Endothelial cell of umbilical vein (primary cell): ENCODE measurements around the gene CHRND. TPM values are rescaled to one million over a fixed set of nuclear protein-coding genes. Genes with fewer than 3 reads are reported as not detected.

Experiments used
- BruUV-seq: library from RNA; stranded (reverse); fragments of 400-500 nt; replicated peaks from 2 replicates; lab custom pipeline; 2021; lab: Mats Ljungman, UMichigan
- CTCF ChIA-PET: fragments of 300-600, 350-600 bp; sonication (Branson Sonifier 250); formaldehyde crosslinking; loops from one replicate; lab custom pipeline; 2021; ENCODE audit warnings: antibody characterized with exemption, inconsistent platforms; lab: Charles Lee
- POLR2A ChIA-PET: fragments of 300-600, 350-600 bp; sonication (Branson Sonifier 250); formaldehyde crosslinking; loops from one replicate; lab custom pipeline; 2021; ENCODE audit warnings: antibody characterized with exemption, inconsistent platforms; lab: Charles Lee
- DNase-seq: peaks from one replicate; pipeline ENCODE4 v3.0.0-alpha.2; 2011; ENCODE audit warnings: low read depth, low spot score
- FAIRE-seq: peaks from 2 replicates; lab custom pipeline; 2011; peaks lifted over from hg19 to GRCh38; lab: Jason Lieb, UNC
- H2AFZ ChIP-seq: 2 replicates; pipeline ENCODE4 v1.6.0; 2012; ENCODE audit warnings: low read depth, low read length, control low read depth, inconsistent platforms
- H3K27ac ChIP-seq: 2 replicates; pipeline ENCODE4 v1.5.1; 2011; ENCODE audit warnings: low read depth, mild to moderate bottlenecking, control low read depth, low read length, moderate library complexity; ENCODE audit not compliant: insufficient read depth
- H3K27me3 ChIP-seq, 2 experiments: 2 replicates each; pipeline versions ENCODE4 v1.6.0 to v1.6.1; 2011; ENCODE audit warnings: low read length in 2 of 2, mixed read lengths in 1 of 2; ENCODE audit not compliant: control insufficient read depth in 2 of 2, insufficient read depth in 2 of 2
- H3K36me3 ChIP-seq, 2 experiments: 2 replicates in 1 of 2; 3 replicates in 1 of 2; pipeline ENCODE4 v1.5.1; 2011; ENCODE audit warnings: low read length in 2 of 2, mild to moderate bottlenecking in 1 of 2, moderate library complexity in 1 of 2; ENCODE audit not compliant: control insufficient read depth in 2 of 2, insufficient read depth in 2 of 2; ENCODE audit errors: extremely low read depth in 1 of 2
- H3K4me1 ChIP-seq: 3 replicates; pipeline ENCODE4 v1.5.1; 2011; ENCODE audit warnings: mild to moderate bottlenecking, low read length; ENCODE audit not compliant: control insufficient read depth, insufficient read depth; ENCODE audit errors: extremely low read depth
- H3K4me2 ChIP-seq: 2 replicates; pipeline ENCODE4 v1.6.1; 2011; ENCODE audit warnings: low read length, control low read depth, mixed read lengths; ENCODE audit not compliant: insufficient read depth
- H3K4me3 ChIP-seq, 3 experiments: fragments of 200-600 bp in 1 of 3; sonication (generic), shearing (Covaris generic) in 1 of 3; replicated peaks in 1 of 3; 2 replicates each; pipeline ENCODE4 v1.5.1; 2011 to 2016; ENCODE audit warnings: control low read depth in 3 of 3, low read length in 3 of 3, mild to moderate bottlenecking in 2 of 3, inconsistent platforms in 1 of 3, low read depth in 1 of 3, moderate library complexity in 1 of 3; ENCODE audit not compliant: insufficient read depth in 1 of 3
- H3K79me2 ChIP-seq: 2 replicates; pipeline ENCODE4 v1.6.0; 2012; ENCODE audit warnings: low read length, inconsistent platforms; ENCODE audit not compliant: control insufficient read depth, insufficient read depth
- H3K9ac ChIP-seq: replicated peaks from 2 replicates; pipeline ENCODE3; 2011; ENCODE audit warnings: low read length, control low read depth; ENCODE audit not compliant: insufficient read depth; ENCODE audit errors: extremely low read depth
- H3K9me1 ChIP-seq: replicated peaks from 3 replicates; pipeline ENCODE4 v1.6.0; 2011; ENCODE audit warnings: mild to moderate bottlenecking, low read length; ENCODE audit not compliant: control insufficient read depth, insufficient read depth; ENCODE audit errors: extremely low read depth
- H3K9me3 ChIP-seq: replicated peaks from 2 replicates; pipeline ENCODE4 v1.5.1; 2012; ENCODE audit warnings: low read length, inconsistent platforms; ENCODE audit not compliant: control insufficient read depth, insufficient read depth
- H4K20me1 ChIP-seq: replicated peaks from 2 replicates; pipeline ENCODE3; 2011; ENCODE audit warnings: mild to moderate bottlenecking, low read length; ENCODE audit not compliant: control insufficient read depth, insufficient read depth; ENCODE audit errors: extremely low read depth
- CTCF ChIP-seq, 2 donors: IDR thresholded peaks; 1 replicate in 1 of 2; 2 replicates in 1 of 2; pipeline ENCODE4 v1.5.1; 2011; ENCODE audit warnings: low read length in 2 of 2, mild to moderate bottlenecking in 2 of 2, moderate library complexity in 2 of 2, control low read depth in 1 of 2, inconsistent platforms in 1 of 2, low read depth in 1 of 2; ENCODE audit not compliant: insufficient read depth in 1 of 2; ENCODE audit errors: extremely low read depth in 1 of 2
- EZH2 ChIP-seq: IDR thresholded peaks from 2 replicates; pipeline ENCODE4 v1.6.1; 2012; ENCODE audit warnings: borderline replicate concordance, low read depth, mild to moderate bottlenecking, moderate library complexity, low read length, inconsistent platforms; ENCODE audit not compliant: severe bottlenecking
- FOS ChIP-seq: IDR thresholded peaks from 2 replicates; pipeline ENCODE4 v1.6.1; 2011; ENCODE audit warnings: mild to moderate bottlenecking, low read length, moderate library complexity, borderline replicate concordance; ENCODE audit not compliant: insufficient read depth
- GATA2 ChIP-seq: IDR thresholded peaks from 2 replicates; pipeline ENCODE4 v1.7.0; 2011; ENCODE audit warnings: low read depth, mild to moderate bottlenecking, moderate library complexity, mixed read lengths, low read length; ENCODE audit not compliant: insufficient read length, insufficient read depth
- JUN ChIP-seq: IDR thresholded peaks from 2 replicates; pipeline ENCODE4 v1.6.1; 2011; ENCODE audit warnings: borderline replicate concordance, low read depth; ENCODE audit not compliant: insufficient read length, insufficient read depth
- MAX ChIP-seq: IDR thresholded peaks from 2 replicates; pipeline ENCODE4 v1.6.1; 2011; ENCODE audit not compliant: insufficient read depth, insufficient read length
- MYC ChIP-seq: IDR thresholded peaks from one replicate; pipeline ENCODE4 v1.6.1; 2011; ENCODE audit warnings: mild to moderate bottlenecking, low read depth, low read length
- POLR2A ChIP-seq: IDR thresholded peaks from 2 replicates; pipeline ENCODE4 v1.6.1; 2012; ENCODE audit warnings: low read depth, mild to moderate bottlenecking, control low read depth, low read length
- POLR2AphosphoS5 ChIP-seq: IDR thresholded peaks from 2 replicates; pipeline ENCODE4 v1.6.1; 2012; ENCODE audit warnings: low read depth, mild to moderate bottlenecking, control low read depth, low read length, moderate library complexity; ENCODE audit not compliant: insufficient read depth
- dilution Hi-C: fragments of 300-500 bp; cut with MboI; formaldehyde crosslinking; loops from one replicate; pipeline ENCODE4 v1.15.0; 2019; ENCODE audit warnings: low sequenced_read_pairs; ENCODE audit not compliant: extremely low pct_ligation_motif_present
- intact Hi-C: fragments of 100-400 bp; cut with micrococcal nuclease; formaldehyde crosslinking; loops from one replicate; pipeline ENCODE4 v1.10.0; 2022
- polyA plus RNA-seq, 4 experiments: library from polyadenylated mRNA; depleted of rRNA in 3 of 4; stranded (reverse) in 3 of 4; unstranded in 1 of 4; fragments of >200 nt; gene quantifications; 2 replicates each; pipeline versions ENCODE4 v1.2.1 to v1.2.3, GENCODE V29; 2011 to 2012; ENCODE audit warnings: missing spikeins in 1 of 4
- total RNA-seq: library from RNA; stranded (reverse); gene quantifications from 2 replicates; pipeline ENCODE4 v1.2.3, GENCODE V29; 2021

CHRND gene
- total and polyA plus RNA-seq, 2 donors (not counting 3 experiments of a cell fraction or from before 2014, with no cell fraction given), result not detected

GRCh38 chr2:232550354-232551249 is 24.6 kb downstream of the CHRND start, which contains the start of the genes EIF4E2 and TIGD1:
TSS of gene EIF4E2 (plus strand) at chr2:232550689. CDS start at chr2:232550725, 36 bp downstream.
TSS of gene TIGD1 (minus strand) at chr2:232550557. CDS start at chr2:232549882, 675 bp downstream.
- Histone ChIP-seq H3K9ac (peak within 1 kb of the TSS; percentile 91), H3K9me3 (no peaks in the 10 kb centered on the region), H3K4me2 (peak within 1 kb of the TSS; percentile 91), H3K4me3 (peak within 1 kb of the TSS; percentile 71 to 94 (median 79)), H3K36me3 (peaks cover 0 to 3% of the 10 kb centered on the region in 2 experiments), H3K4me1 (peaks cover 6% of the 10 kb centered on the region), H2AFZ (peak within 1 kb of the TSS; percentile 97), H3K27ac (peak within 1 kb of the TSS; percentile 87), H4K20me1 (no peaks in the 10 kb centered on the region), H3K79me2 (peaks cover 53% of the 10 kb centered on the region), H3K27me3 (no peaks in the 10 kb centered on the region), H3K9me1 (no peaks in the 10 kb centered on the region)
- intact Hi-C loops, result loop anchor here (2.0 kb wide), 1 partner anchor 26 kb away; no protein-coding TSS in a partner anchor
- FAIRE-seq, result peak; percentile 90
- dilution Hi-C loops, result no loop called here
- DNase-seq, result peak; percentile 96
- no TSS peak for BruUV-seq
- POLR2A ChIA-PET, result interaction anchor here (1.1 kb wide), 1 partner anchor 19 kb away, joined by 3 read pairs; no protein-coding TSS in a partner anchor
- peak; percentile 93 for TF ChIP-seq POLR2AphosphoS5
- no peak for TF ChIP-seq FOS
- no peak for TF ChIP-seq GATA2
- peak; percentile 94 for TF ChIP-seq POLR2A
- TF ChIP-seq MAX, result peak; percentile 64
- peak; percentile 27 for TF ChIP-seq MYC
- peak in 1 of 2 donors; percentile 29 for TF ChIP-seq CTCF (IDR thresholded peaks at IDR 0.05; ENCODE audit: extremely low read depth in 1 of 2, insufficient read depth in 1 of 2, low read depth in 1 of 2, low read length in 2 of 2)
- TF ChIP-seq EZH2, result no peak
- TF ChIP-seq JUN, result no peak
- CTCF ChIA-PET, result interaction anchor here (1.0 to 1.4 kb wide), 4 partner anchors 13 to 28 kb away, joined by 3 to 7 read pairs (median 6); no protein-coding TSS in a partner anchor
